ENCODE data around the gene TENT4A. TPM values are rescaled to one million over a fixed set of nuclear protein-coding genes. Genes with fewer than 3 reads are reported as not detected.

TENT4A gene
- total RNA-seq, 6 experiments from 2014 or later = 8.5 to 23.1 (median 13.2) TPM

DNA sequence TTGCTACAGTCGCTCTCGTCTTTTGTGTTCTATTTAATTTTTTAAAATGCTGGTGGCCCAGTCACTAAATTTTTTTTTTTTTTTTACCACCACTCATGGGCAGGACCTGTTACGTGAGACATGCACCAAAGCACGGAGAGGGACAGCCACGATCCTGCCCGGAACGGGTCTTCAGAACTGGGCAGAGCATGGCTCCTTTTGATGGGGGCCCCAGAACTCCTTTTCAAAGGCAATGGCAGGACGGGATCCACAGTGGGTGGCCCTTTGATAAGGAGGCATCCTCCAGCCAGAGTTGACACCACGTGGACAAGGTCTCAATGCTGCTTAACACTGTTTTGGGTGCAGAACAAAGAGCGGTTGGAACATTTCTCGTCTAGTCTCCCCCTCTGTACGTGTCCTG, 50.0 kb downstream of the TENT4A start:
- Histone ChIP-seq H3K27ac (no peak overlapping the region), H3K4me3 (no peak overlapping the region), H3K36me3 (no peaks in the 10 kb centered on the region), H3K4me1 (peaks cover 0 to 10% (median 0%) of the 10 kb centered on the region in 4 donors), H3K27me3 (no peaks in the 10 kb centered on the region), H3K9me3 (no peaks in the 10 kb centered on the region)
- 84% methylated on average over 5 of the region's 12 CpGs for WGBS (ENCODE audit: insufficient coverage, low coverage, low lambda C conversion rate, missing lambda C conversion rate)
- DNase-seq = no peak
- no peak for TF ChIP-seq POLR2A (IDR thresholded peaks at IDR 0.05)
- TF ChIP-seq, protein P1, sequence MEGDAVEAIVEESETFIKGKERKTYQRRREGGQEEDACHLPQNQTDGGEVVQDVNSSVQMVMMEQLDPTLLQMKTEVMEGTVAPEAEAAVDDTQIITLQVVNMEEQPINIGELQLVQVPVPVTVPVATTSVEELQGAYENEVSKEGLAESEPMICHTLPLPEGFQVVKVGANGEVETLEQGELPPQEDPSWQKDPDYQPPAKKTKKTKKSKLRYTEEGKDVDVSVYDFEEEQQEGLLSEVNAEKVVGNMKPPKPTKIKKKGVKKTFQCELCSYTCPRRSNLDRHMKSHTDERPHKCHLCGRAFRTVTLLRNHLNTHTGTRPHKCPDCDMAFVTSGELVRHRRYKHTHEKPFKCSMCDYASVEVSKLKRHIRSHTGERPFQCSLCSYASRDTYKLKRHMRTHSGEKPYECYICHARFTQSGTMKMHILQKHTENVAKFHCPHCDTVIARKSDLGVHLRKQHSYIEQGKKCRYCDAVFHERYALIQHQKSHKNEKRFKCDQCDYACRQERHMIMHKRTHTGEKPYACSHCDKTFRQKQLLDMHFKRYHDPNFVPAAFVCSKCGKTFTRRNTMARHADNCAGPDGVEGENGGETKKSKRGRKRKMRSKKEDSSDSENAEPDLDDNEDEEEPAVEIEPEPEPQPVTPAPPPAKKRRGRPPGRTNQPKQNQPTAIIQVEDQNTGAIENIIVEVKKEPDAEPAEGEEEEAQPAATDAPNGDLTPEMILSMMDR (IDR thresholded peaks at IDR 0.05) = no peak
- ATAC-seq = no peak
- intact Hi-C loops (cut with DNase I) = no loop called here

DNA sequence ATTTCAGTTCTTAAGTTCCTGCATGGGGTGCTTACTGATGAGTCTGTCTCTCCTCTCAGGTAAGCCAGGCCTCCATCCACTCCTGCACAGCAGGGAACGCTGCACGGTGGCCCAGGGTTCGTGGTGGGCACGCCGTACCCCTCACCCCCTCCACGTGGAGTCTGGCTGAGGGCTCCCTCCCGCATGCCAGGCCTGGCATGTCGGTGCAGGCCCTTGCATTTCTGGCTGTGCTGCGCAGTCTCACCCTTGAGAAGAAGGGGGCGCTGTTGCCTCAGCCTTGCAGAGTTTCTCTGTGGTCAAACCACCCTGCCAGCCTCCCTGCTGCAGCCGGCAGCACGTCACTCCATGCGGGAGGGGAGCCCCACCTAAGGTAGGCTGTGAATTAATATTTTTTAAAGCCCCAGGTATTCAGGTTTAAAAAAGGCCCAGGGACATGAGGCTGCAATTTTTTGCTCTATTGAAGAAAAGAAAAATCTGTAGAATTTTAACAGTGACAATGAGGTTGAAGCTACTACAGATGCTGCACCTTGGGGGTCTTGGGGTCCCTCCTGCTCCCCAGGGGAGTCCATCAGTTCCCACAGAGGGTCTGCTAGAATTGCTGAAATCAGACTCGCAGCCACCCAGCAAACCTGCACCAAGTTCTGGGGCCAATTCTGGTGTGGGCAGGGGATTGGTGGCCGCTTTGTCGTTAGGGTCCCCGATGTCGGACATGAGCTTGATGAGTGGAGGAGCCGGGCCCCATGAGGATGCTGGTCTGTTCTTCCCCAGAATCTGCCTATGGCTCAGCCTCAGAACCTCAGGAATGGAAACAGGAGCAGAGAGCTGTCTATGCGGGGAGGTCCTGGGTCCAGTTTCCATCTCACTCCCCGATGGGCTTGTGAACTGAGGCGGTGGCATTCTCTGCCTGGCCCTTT, 52.6 kb downstream of the TENT4A start:
- Histone ChIP-seq H3K4me1 (no peaks in the 10 kb centered on the region), H3K36me3 (no peaks in the 10 kb centered on the region), H3K27me3 (no peaks in the 10 kb centered on the region), H3K27ac (no peak overlapping the region), H3K9me3 (no peaks in the 10 kb centered on the region), H3K4me3 (no peak overlapping the region)
- intact Hi-C loops (cut with DNase I) = no loop called here
- DNase-seq = peak in 2 of 3 donors; percentile 59 to 60
- ATAC-seq = peak; percentile 64 to 81 (median 70)
- no peak for TF ChIP-seq POLR2A (IDR thresholded peaks at IDR 0.05)
- TF ChIP-seq, protein P1 (IDR thresholded peaks at IDR 0.05) = peak; percentile 57 to 73 (median 59)
- 7% methylated on average over 6 of the region's 22 CpGs for WGBS (ENCODE audit: insufficient coverage, low coverage, low lambda C conversion rate, missing lambda C conversion rate)

DNA sequence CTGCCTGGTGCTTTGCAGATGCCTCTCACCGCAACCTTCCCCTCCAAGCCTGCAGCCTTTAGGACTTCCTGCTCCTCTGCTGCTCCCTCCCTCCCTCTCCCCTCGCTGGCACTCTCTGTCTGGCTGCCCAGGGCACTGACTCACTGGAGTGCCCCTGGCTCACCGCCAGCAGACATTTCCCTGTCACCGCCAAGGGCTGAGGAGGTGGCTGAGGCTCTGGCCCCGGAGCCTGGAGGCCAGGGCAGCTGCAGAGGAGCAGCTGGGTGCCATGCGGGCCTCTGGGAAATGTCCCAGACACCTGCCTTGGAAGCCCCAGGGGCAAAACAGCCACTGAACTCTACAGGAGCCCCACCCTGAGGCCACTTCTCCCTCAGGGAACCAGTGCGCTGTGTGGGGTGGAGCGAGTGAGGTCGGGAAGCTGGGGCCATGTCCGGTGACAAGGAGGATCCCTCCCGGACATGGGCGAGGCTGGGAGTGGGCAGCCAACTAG, 53.4 kb downstream of the TENT4A start:
- Histone ChIP-seq H3K27ac (no peak overlapping the region), H3K27me3 (no peaks in the 10 kb centered on the region), H3K4me1 (no peaks in the 10 kb centered on the region), H3K36me3 (no peaks in the 10 kb centered on the region), H3K4me3 (no peak overlapping the region), H3K9me3 (no peaks in the 10 kb centered on the region)
- WGBS (ENCODE audit: insufficient coverage, low coverage, low lambda C conversion rate, missing lambda C conversion rate) = 54% methylated on average over 3 of the region's 12 CpGs
- DNase-seq (peak; percentile 59 to 84 (median 76)), ATAC-seq (peak; percentile 53 to 92 (median 75))
- intact Hi-C loops (cut with DNase I) = no loop called here
- TF ChIP-seq POLR2A (IDR thresholded peaks at IDR 0.05) = no peak
- TF ChIP-seq, protein P1 (IDR thresholded peaks at IDR 0.05) = no peak

DNA sequence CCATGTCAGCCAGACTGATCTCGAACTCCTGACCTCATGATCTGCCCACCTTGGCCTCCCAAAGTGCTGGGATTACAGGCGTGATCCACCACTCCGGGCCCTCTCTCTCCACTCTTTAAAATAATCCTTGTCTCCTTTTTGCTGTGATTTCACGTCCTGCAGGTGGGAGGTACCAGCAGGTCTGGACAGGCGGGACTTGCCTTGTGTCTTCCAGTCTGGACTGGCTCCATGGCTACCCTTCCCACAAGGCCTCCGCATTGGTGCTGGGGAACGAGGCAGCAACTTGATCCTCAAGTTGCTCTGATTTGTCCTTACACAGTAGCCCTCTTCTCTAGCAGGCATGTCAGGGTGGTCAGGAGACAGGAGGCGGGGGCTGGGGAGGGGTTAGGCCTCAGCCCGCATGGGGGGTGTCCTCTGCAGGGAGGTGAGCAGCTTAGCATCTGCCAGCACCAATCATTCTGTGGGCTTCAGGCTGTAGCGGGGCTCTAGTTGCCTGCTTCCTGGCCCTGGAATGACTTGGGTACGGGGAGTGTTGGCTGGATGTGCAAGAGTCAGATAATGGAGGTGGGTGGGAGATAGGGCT, 54.3 kb downstream of the TENT4A start:
- Histone ChIP-seq H3K4me3 (no peak overlapping the region), H3K9me3 (no peaks in the 10 kb centered on the region), H3K27ac (no peak overlapping the region), H3K27me3 (no peaks in the 10 kb centered on the region), H3K36me3 (no peaks in the 10 kb centered on the region), H3K4me1 (no peaks in the 10 kb centered on the region)
- DNase-seq (no peak), ATAC-seq (no peak)
- 90% methylated on average over 7 of the region's 11 CpGs for WGBS (ENCODE audit: insufficient coverage, low coverage, low lambda C conversion rate, missing lambda C conversion rate)
- intact Hi-C loops (cut with DNase I) = no loop called here
- TF ChIP-seq, protein P1 (IDR thresholded peaks at IDR 0.05) = no peak
- TF ChIP-seq POLR2A (IDR thresholded peaks at IDR 0.05) = no peak

Data from right lobe of liver (tissue), 6 donors.